GM12875 (cell line): ENCODE results near the gene NFIC.

Experiments used
- H3K4me3 ChIP-seq: one replicate; pipeline ENCODE4 v1.5.1; 2011; ENCODE audit warnings: low read depth, low read length, control low read depth
- CTCF ChIP-seq: IDR thresholded peaks from 2 replicates; pipeline ENCODE4 v1.5.1; 2011; ENCODE audit warnings: low read depth, mild to moderate bottlenecking, control low read depth, inconsistent platforms, low read length, moderate library complexity, borderline replicate concordance; ENCODE audit not compliant: insufficient read depth

Gene NFIC

GRCh38 chr19:3407556-3408516, 41.5 kb downstream of the NFIC start:
- H3K4me3 ChIP-seq = no peak overlapping the region
- TF ChIP-seq CTCF = no peak

- H3K4me3 ChIP-seq = no peak overlapping the region
- no peak for TF ChIP-seq CTCF
Measured at GRCh38 chr19:3408996-3409345, 42.6 kb downstream of the NFIC start.

- H3K4me3 ChIP-seq = no peak overlapping the region
- TF ChIP-seq CTCF = no peak
Measured at GRCh38 chr19:3409346-3410064, 43.1 kb downstream of the NFIC start.

- no peak for TF ChIP-seq CTCF
- H3K4me3 ChIP-seq = no peak overlapping the region
Measured at GRCh38 chr19:3411636-3412035, 45.3 kb downstream of the NFIC start.

- no peak for TF ChIP-seq CTCF
- no peak overlapping the region for H3K4me3 ChIP-seq
Measured at GRCh38 chr19:3412066-3412465, 45.7 kb downstream of the NFIC start.

- H3K4me3 ChIP-seq = no peak overlapping the region
- TF ChIP-seq CTCF = no peak
Measured at GRCh38 chr19:3413796-3414327, 47.5 kb downstream of the NFIC start.

- TF ChIP-seq CTCF = no peak
- no peak overlapping the region for H3K4me3 ChIP-seq
Measured at GRCh38 chr19:3415695-3416094, 49.3 kb downstream of the NFIC start.
